ENCODE data around the gene HMMR.

GRCh38 chr5:163534492-163535094 is 74.2 kb downstream of the HMMR start:
- TF ChIP-seq CTCF (IDR thresholded peaks at IDR 0.05) (no peak), POLR2AphosphoS5 (IDR thresholded peaks at IDR 0.05) (no peak)

Measured in breast epithelium (tissue), 3 donors.